ENCODE data around the gene DOCK3. TPM values are rescaled to one million over a fixed set of nuclear protein-coding genes. Genes with fewer than 3 reads are reported as not detected.

Gene DOCK3
- polyA plus RNA-seq, 2 of the 4 experiments (the other 2 are of a cell fraction) = 0.40 to 0.46 TPM

DNA sequence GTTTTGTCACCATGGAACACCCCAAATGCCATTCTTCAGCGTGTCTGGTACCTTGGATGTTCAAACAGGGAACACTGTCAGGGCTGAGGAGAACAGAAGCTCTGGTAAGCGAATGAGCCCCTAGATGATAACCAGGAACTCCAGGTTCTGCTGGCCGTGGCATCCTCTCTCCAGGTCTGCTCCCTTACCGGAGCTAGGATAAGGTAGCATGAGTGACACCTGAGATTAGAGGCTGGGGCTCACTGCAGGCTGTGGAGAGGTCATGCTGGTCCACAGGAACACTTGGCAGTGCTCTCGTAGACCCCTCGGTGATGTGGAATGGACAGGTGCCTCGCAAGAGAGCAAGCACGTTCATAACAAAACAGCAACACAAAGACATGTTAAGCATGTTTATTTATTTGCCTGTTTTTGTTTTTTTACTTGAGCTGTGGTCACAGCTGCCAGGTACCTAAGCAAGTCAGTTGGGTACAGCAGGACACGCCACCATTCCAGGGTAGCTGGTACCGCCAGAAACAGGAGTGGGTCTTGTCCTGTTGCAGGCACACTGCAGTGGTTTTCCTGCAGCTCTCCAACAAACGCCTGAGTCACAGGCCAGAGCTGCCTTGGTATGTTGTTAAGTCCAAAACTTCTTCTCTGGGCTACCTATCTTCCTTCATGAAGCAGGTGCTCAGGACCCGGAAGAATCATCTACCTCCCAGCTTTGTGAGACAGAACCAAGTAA, 720.9 kb downstream of the DOCK3 start:
- Histone ChIP-seq H3K9me3 (no peaks in the 10 kb centered on the region), H3K4me3 (no peak overlapping the region), H3K4me1 (peaks cover 13% of the 10 kb centered on the region), H3K27ac (no peak overlapping the region), H3K4me2 (no peak overlapping the region)
- no peak for FAIRE-seq
- no peak for DNase-seq (ENCODE audit: low read depth in 1 of 2, low spot score in 1 of 2)
- TF ChIP-seq, protein P1, sequence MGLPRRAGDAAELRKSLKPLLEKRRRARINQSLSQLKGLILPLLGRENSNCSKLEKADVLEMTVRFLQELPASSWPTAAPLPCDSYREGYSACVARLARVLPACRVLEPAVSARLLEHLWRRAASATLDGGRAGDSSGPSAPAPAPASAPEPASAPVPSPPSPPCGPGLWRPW (IDR thresholded peaks at IDR 0.05) = no peak
- TF ChIP-seq RAD21 (conservative IDR thresholded peaks at IDR 0.05 in 1 of 2, IDR thresholded peaks at IDR 0.05 in 1 of 2) = no peak
- TF ChIP-seq, protein P2, sequence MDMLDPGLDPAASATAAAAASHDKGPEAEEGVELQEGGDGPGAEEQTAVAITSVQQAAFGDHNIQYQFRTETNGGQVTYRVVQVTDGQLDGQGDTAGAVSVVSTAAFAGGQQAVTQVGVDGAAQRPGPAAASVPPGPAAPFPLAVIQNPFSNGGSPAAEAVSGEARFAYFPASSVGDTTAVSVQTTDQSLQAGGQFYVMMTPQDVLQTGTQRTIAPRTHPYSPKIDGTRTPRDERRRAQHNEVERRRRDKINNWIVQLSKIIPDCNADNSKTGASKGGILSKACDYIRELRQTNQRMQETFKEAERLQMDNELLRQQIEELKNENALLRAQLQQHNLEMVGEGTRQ (IDR thresholded peaks at IDR 0.05) = no peak
- TF ChIP-seq MYC (IDR thresholded peaks at IDR 0.05; ENCODE audit: borderline replicate concordance, low read length) = no peak
- TF ChIP-seq ESRRA (IDR thresholded peaks at IDR 0.05; ENCODE audit: borderline replicate concordance, low read length) = no peak
- TF ChIP-seq, protein P3, sequence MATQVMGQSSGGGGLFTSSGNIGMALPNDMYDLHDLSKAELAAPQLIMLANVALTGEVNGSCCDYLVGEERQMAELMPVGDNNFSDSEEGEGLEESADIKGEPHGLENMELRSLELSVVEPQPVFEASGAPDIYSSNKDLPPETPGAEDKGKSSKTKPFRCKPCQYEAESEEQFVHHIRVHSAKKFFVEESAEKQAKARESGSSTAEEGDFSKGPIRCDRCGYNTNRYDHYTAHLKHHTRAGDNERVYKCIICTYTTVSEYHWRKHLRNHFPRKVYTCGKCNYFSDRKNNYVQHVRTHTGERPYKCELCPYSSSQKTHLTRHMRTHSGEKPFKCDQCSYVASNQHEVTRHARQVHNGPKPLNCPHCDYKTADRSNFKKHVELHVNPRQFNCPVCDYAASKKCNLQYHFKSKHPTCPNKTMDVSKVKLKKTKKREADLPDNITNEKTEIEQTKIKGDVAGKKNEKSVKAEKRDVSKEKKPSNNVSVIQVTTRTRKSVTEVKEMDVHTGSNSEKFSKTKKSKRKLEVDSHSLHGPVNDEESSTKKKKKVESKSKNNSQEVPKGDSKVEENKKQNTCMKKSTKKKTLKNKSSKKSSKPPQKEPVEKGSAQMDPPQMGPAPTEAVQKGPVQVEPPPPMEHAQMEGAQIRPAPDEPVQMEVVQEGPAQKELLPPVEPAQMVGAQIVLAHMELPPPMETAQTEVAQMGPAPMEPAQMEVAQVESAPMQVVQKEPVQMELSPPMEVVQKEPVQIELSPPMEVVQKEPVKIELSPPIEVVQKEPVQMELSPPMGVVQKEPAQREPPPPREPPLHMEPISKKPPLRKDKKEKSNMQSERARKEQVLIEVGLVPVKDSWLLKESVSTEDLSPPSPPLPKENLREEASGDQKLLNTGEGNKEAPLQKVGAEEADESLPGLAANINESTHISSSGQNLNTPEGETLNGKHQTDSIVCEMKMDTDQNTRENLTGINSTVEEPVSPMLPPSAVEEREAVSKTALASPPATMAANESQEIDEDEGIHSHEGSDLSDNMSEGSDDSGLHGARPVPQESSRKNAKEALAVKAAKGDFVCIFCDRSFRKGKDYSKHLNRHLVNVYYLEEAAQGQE (IDR thresholded peaks at IDR 0.05) = no peak
- no peak for TF ChIP-seq RARB (CRISPR knock-in tag; IDR thresholded peaks at IDR 0.05)
- TF ChIP-seq ATOH8 (CRISPR knock-in tag; IDR thresholded peaks at IDR 0.05; ENCODE audit: low read depth) = no peak
- TF ChIP-seq KDM5A (IDR thresholded peaks at IDR 0.05) = no peak
- no peak for TF ChIP-seq ZSCAN20 (CRISPR knock-in tag; IDR thresholded peaks at IDR 0.05)
- TF ChIP-seq POLR2A (IDR thresholded peaks at IDR 0.05; ENCODE audit: low read length) = no peak
- ChIA-PET CTCF (interaction anchor here (1.4 to 1.6 kb wide), 2 partner anchors 15 to 779 kb away, joined by 3 read pairs; no protein-coding TSS in a partner anchor), POLR2A (interaction anchor here (0.6 to 0.9 kb wide), 2 partner anchors 12 to 104 kb away, joined by 3 read pairs; partner anchors contain the start of gene DCAF1)
- no peak for ATAC-seq
- WGBS (ENCODE audit: missing lambda C conversion rate) = 93% methylated on average over 12 of the region's 12 CpGs

GRCh38 chr3:51396401-51396800, 721.7 kb downstream of the DOCK3 start:
- 85% methylated on average over 1 of the region's 1 CpG for WGBS (ENCODE audit: missing lambda C conversion rate)
- Histone ChIP-seq H3K4me2 (no peak overlapping the region), H3K27ac (no peak overlapping the region), H3K4me3 (no peak overlapping the region), H3K9me3 (no peaks in the 10 kb centered on the region), H3K4me1 (peaks cover 12% of the 10 kb centered on the region; the same call in 2 of the 3 replicates)
- ATAC-seq (no peak), DNase-seq (ENCODE audit: low read depth in 1 of 2, low spot score in 1 of 2) (no peak), FAIRE-seq (no peak)
- ChIA-PET POLR2A (interaction anchor here (0.9 kb wide), 1 partner anchor 103 kb away, joined by 3 read pairs; the partner anchor contains the start of gene DCAF1), CTCF (interaction anchor here (1.1 to 1.6 kb wide), 2 partner anchors 14 to 281 kb away, joined by 3 read pairs; no protein-coding TSS in a partner anchor)
- TF ChIP-seq NR3C1 (IDR thresholded peaks at IDR 0.05) (no peak), TP53 (CRISPR knock-in tag; IDR thresholded peaks at IDR 0.05) (no peak)

DNA sequence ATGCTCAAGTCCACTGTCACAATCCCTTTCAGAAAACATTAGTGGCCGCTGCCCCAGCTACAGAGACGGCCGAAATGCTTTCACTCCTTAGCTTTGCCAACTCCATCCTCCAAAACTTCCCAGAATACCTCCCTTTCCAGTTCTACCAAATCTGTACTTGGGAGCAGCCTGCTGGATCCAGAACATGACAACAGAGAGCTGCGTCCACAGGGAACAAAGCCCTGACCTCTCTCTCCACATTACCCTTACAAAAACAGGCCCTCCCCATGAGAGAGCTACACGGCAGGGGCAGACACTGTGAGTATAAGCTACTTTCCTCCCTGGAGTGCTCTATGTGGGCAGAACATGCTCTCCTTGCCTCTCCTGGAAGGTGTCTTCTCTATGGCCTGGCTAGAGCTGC, 722.7 kb downstream of the DOCK3 start:
- no peak overlapping the region for H3K4me2 ChIP-seq
- ATAC-seq = no peak
- WGBS (ENCODE audit: missing lambda C conversion rate) = 83% methylated on average over 5 of the region's 5 CpGs
- no peak overlapping the region for H3K4me3 ChIP-seq
- no peak overlapping the region for H3K27ac ChIP-seq
- no peak for FAIRE-seq
- DNase-seq (ENCODE audit: low read depth in 1 of 2, low spot score in 1 of 2) = no peak
- no peaks in the 10 kb centered on the region for H3K9me3 ChIP-seq
- ChIA-PET POLR2A (no interaction called here), CTCF (interaction anchor here (1.1 to 1.2 kb wide), 2 partner anchors 280 to 782 kb away, joined by 3 to 4 read pairs; no protein-coding TSS in a partner anchor)
- peaks cover 11% of the 10 kb centered on the region; the same call in 2 of the 3 replicates for H3K4me1 ChIP-seq
- TF ChIP-seq ZC3H11A (IDR thresholded peaks at IDR 0.05) = no peak
- no peak for TF ChIP-seq MAZ (IDR thresholded peaks at IDR 0.05; ENCODE audit: borderline replicate concordance, low read depth, low read length)
- no peak for TF ChIP-seq FOSL2 (IDR thresholded peaks at IDR 0.05)
- TF ChIP-seq FOSL2 (CRISPR knock-in tag; IDR thresholded peaks at IDR 0.05) = no peak
- TF ChIP-seq EHMT2 (IDR thresholded peaks at IDR 0.05; ENCODE audit: low read depth) = no peak
- TF ChIP-seq TP53 (CRISPR knock-in tag; IDR thresholded peaks at IDR 0.05) = no peak
- TF ChIP-seq, protein P1 (IDR thresholded peaks at IDR 0.05) = no peak
- no peak for TF ChIP-seq PBX3 (IDR thresholded peaks at IDR 0.05)
- no peak for TF ChIP-seq NPAS2 (CRISPR knock-in tag; IDR thresholded peaks at IDR 0.05; ENCODE audit: borderline replicate concordance)
- TF ChIP-seq JUNB (IDR thresholded peaks at IDR 0.05) = no peak
- TF ChIP-seq PHF8 (IDR thresholded peaks at IDR 0.05; ENCODE audit: borderline replicate concordance, low read depth) = no peak
- TF ChIP-seq CBX8 (IDR thresholded peaks at IDR 0.05) = no peak
- no peak for TF ChIP-seq ZFP36 (IDR thresholded peaks at IDR 0.05; ENCODE audit: borderline replicate concordance, partially characterized antibody)
- TF ChIP-seq RARB (CRISPR knock-in tag; IDR thresholded peaks at IDR 0.05) = no peak
- TF ChIP-seq HOXB5 (CRISPR knock-in tag; IDR thresholded peaks at IDR 0.05) = no peak

Measured in A549 (cell line).